RPMI8226 (cell line): Measurements from ENCODE around the gene METTL27.
A peak's percentile ranks its signal among the peaks of the same experiment; 100 is the strongest.

Source experiments
- DNase-seq: peaks from one replicate; pipeline ENCODE4 v3.0.0-alpha.2; 2015

METTL27 gene

GRCh38 chr7:73869011-73869798, 26.9 kb upstream of the METTL27 start:
- no peak for DNase-seq

- DNase-seq: no peak
Measured at GRCh38 chr7:73866446-73866767, 24.1 kb upstream of the METTL27 start.

GRCh38 chr7:73865738-73866445, 23.6 kb upstream of the METTL27 start:
- peak; percentile 76 for DNase-seq

- DNase-seq: no peak
Measured at GRCh38 chr7:73864981-73865711, 22.8 kb upstream of the METTL27 start.

GRCh38 chr7:73861305-73861704, 19.0 kb upstream of the METTL27 start:
- DNase-seq: no peak

- no peak for DNase-seq
Measured at GRCh38 chr7:73860859-73861258, 18.5 kb upstream of the METTL27 start, which contains the start of gene TMEM270. Gene TMEM270 (plus strand): TSS chr7:73861159. CDS start chr7:73861195, 36 bp downstream.

- DNase-seq: no peak
Measured at GRCh38 chr7:73858807-73859206, 16.5 kb upstream of the METTL27 start.

- no peak for DNase-seq
Measured at GRCh38 chr7:73856941-73857340, 14.6 kb upstream of the METTL27 start.

GRCh38 chr7:73852500-73852899, 10.2 kb upstream of the METTL27 start:
- DNase-seq: peak; percentile 76

- peak; percentile 92 for DNase-seq
Measured at GRCh38 chr7:73851410-73852338, 9.4 kb upstream of the METTL27 start.

GRCh38 chr7:73850781-73851207, 8.5 kb upstream of the METTL27 start:
- DNase-seq: peak; percentile 60

- peak; percentile 55 for DNase-seq
Measured at GRCh38 chr7:73847941-73848723, 5.8 kb upstream of the METTL27 start.

- DNase-seq: peak; percentile 94
Measured at GRCh38 chr7:73845701-73846195, 3.4 kb upstream of the METTL27 start.

GRCh38 chr7:73844848-73845460, 2.6 kb upstream of the METTL27 start:
- no peak for DNase-seq

- no peak for DNase-seq
Measured at GRCh38 chr7:73844131-73844547, 1.8 kb upstream of the METTL27 start.

- DNase-seq: peak; percentile 69
Measured at GRCh38 chr7:73841689-73842066, 638 bp downstream of the METTL27 start.

GRCh38 chr7:73840715-73841379, 1.5 kb downstream of the METTL27 start:
- no peak for DNase-seq

- DNase-seq: no peak
Measured at GRCh38 chr7:73839743-73840714, 2.3 kb downstream of the METTL27 start.

GRCh38 chr7:73839290-73839689, 3.0 kb downstream of the METTL27 start:
- no peak for DNase-seq
